ENCODE data around the gene SATB1.
"Not testable (repeated sequence)": the region's sequence is repeated elsewhere in the genome, so short reads cannot be mapped to it uniquely, and the experiment has no call there.

SATB1 gene

GRCh38 chr3:18351823-18352744 is 73.1 kb downstream of the SATB1 start:
- DNase-seq (ENCODE audit: low read depth, low spot score), result no peak

GRCh38 chr3:18351069-18351628 is 74.0 kb downstream of the SATB1 start:
- no peak for DNase-seq (ENCODE audit: low read depth, low spot score)

- no peak for DNase-seq (ENCODE audit: low read depth, low spot score)
These were observed 75.8 kb downstream of the SATB1 start for GRCh38 chr3:18349197-18349798.

- DNase-seq (ENCODE audit: low read depth, low spot score), result no peak
These were observed 79.0 kb downstream of the SATB1 start for GRCh38 chr3:18346097-18346496.

GRCh38 chr3:18345015-18345367 is 80.1 kb downstream of the SATB1 start:
- no peak for DNase-seq (ENCODE audit: low read depth, low spot score)

- no peak for DNase-seq (ENCODE audit: low read depth, low spot score)
These were observed 80.7 kb downstream of the SATB1 start for GRCh38 chr3:18344306-18345014.

GRCh38 chr3:18343809-18344208 is 81.3 kb downstream of the SATB1 start:
- DNase-seq (ENCODE audit: low read depth, low spot score), result no peak

- DNase-seq (ENCODE audit: low read depth, low spot score), result no peak
These were observed 86.2 kb downstream of the SATB1 start for GRCh38 chr3:18338827-18339514.

GRCh38 chr3:18337231-18337630 is 87.9 kb downstream of the SATB1 start:
- DNase-seq (ENCODE audit: low read depth, low spot score), result no peak

GRCh38 chr3:18334837-18335601 is 90.1 kb downstream of the SATB1 start:
- DNase-seq (ENCODE audit: low read depth, low spot score), result no peak

GRCh38 chr3:18330772-18331441 is 94.2 kb downstream of the SATB1 start:
- DNase-seq (ENCODE audit: low read depth, low spot score), result not testable (repeated sequence)

- no peak for DNase-seq (ENCODE audit: low read depth, low spot score)
These were observed 117.0 kb downstream of the SATB1 start for GRCh38 chr3:18308096-18308650.

GRCh38 chr3:18307529-18307928 is 117.6 kb downstream of the SATB1 start:
- DNase-seq (ENCODE audit: low read depth, low spot score), result no peak

- no peak for DNase-seq (ENCODE audit: low read depth, low spot score)
These were observed 122.6 kb downstream of the SATB1 start for GRCh38 chr3:18302517-18302916.

- no peak for DNase-seq (ENCODE audit: low read depth, low spot score)
These were observed 123.4 kb downstream of the SATB1 start for GRCh38 chr3:18301781-18302180.

- no peak for DNase-seq (ENCODE audit: low read depth, low spot score)
These were observed 124.2 kb downstream of the SATB1 start for GRCh38 chr3:18300916-18301315.

- DNase-seq (ENCODE audit: low read depth, low spot score), result no peak
These were observed 128.0 kb downstream of the SATB1 start for GRCh38 chr3:18297126-18297525.

All from activated CD4-positive, CD25-positive, alpha-beta regulatory T cell treated with anti-CD3 and anti-CD28 coated beads, Interleukin-2, amount 50 U/mL, for 16 hours (primary cell).